HG03354 (cell line): ENCODE data around the gene PCDHGC4.
A peak's percentile ranks its signal among the peaks of the same experiment; 100 is the strongest.

Source experiments
- ATAC-seq: cut with Tn5 transposase; IDR thresholded peaks from one replicate; pipeline ENCODE4 v1.9.1; 2021; ENCODE audit warnings: mild to moderate bottlenecking; ENCODE audit not compliant: unreplicated experiment, poor library complexity, severe bottlenecking

Gene PCDHGC4

GRCh38 chr5:141508798-141509611, 24.2 kb downstream of the PCDHGC4 start:
- ATAC-seq, result no peak

- no peak for ATAC-seq
Observed at GRCh38 chr5:141510160-141510559, 25.3 kb downstream of the PCDHGC4 start.

- peak; percentile 31 for ATAC-seq
Observed at GRCh38 chr5:141510850-141511601, 26.2 kb downstream of the PCDHGC4 start.

GRCh38 chr5:141511771-141512325, 27.0 kb downstream of the PCDHGC4 start:
- ATAC-seq, result no peak

GRCh38 chr5:141512390-141512910, 27.6 kb downstream of the PCDHGC4 start:
- peak; percentile 39 for ATAC-seq

- ATAC-seq, result no peak
Observed at GRCh38 chr5:141512911-141513626, 28.2 kb downstream of the PCDHGC4 start.

GRCh38 chr5:141513627-141514329, 28.9 kb downstream of the PCDHGC4 start:
- ATAC-seq, result peak; percentile 26

GRCh38 chr5:141514330-141515133, 29.7 kb downstream of the PCDHGC4 start:
- ATAC-seq, result no peak

GRCh38 chr5:141515141-141515540, 30.3 kb downstream of the PCDHGC4 start:
- no peak for ATAC-seq

- no peak for ATAC-seq
Observed at GRCh38 chr5:141515946-141516671, 31.3 kb downstream of the PCDHGC4 start.

GRCh38 chr5:141516672-141517025, 31.8 kb downstream of the PCDHGC4 start:
- ATAC-seq, result no peak

GRCh38 chr5:141517312-141517711, 32.5 kb downstream of the PCDHGC4 start:
- no peak for ATAC-seq

GRCh38 chr5:141517880-141518617, 33.2 kb downstream of the PCDHGC4 start:
- no peak for ATAC-seq

GRCh38 chr5:141518618-141519015, 33.8 kb downstream of the PCDHGC4 start:
- no peak for ATAC-seq

- no peak for ATAC-seq
Observed at GRCh38 chr5:141519605-141520565, 35.1 kb downstream of the PCDHGC4 start.

- ATAC-seq, result no peak
Observed at GRCh38 chr5:141521244-141521781, 36.5 kb downstream of the PCDHGC4 start.
